ENCODE measurements around the gene WDFY3.

- TF ChIP-seq CTCF (IDR thresholded peaks at IDR 0.05; ENCODE audit: insufficient read depth, low read depth, low read length) (no peak), EZH2 (IDR thresholded peaks at IDR 0.05; ENCODE audit: insufficient read depth, low read length) (no peak)
Observed at GRCh38 chr4:84750960-84751283, 215.6 kb downstream of the WDFY3 start.
